HepG2 (cell line): ENCODE measurements around the gene C20orf96. TPM values are rescaled to one million over a fixed set of nuclear protein-coding genes. Genes with fewer than 3 reads are reported as not detected.

Experiments used
- CEBPZ ChIP-seq: IDR thresholded peaks from 2 replicates; pipeline ENCODE4 v1.6.1; 2012; ENCODE audit warnings: low read length, improper control_type of control experiment
- DMAP1 ChIP-seq: IDR thresholded peaks from 2 replicates; pipeline ENCODE4 v1.6.1; 2016
- EP300 ChIP-seq, 3 experiments: sonication (generic) in 1 of 3; formaldehyde crosslinking in 1 of 3; IDR thresholded peaks; 2 replicates each; pipeline versions ENCODE4 v1.5.1 to v1.6.1; 2011 to 2020; ENCODE audit warnings: low read depth in 2 of 3, low read length in 2 of 3, borderline replicate concordance in 1 of 3, improper control_type of control experiment in 1 of 3, mild to moderate bottlenecking in 1 of 3, missing genetic modification reagents in 1 of 3, moderate library complexity in 1 of 3
- GABPB1 ChIP-seq: IDR thresholded peaks from 2 replicates; pipeline ENCODE4 v1.6.1; 2016; ENCODE audit warnings: mild to moderate bottlenecking, missing genetic modification reagents, moderate library complexity, missing compliant biosample characterization
- HES4 ChIP-seq: sonication (generic); formaldehyde crosslinking; IDR thresholded peaks from 2 replicates; pipeline ENCODE4 v1.9.0; 2021; ENCODE audit warnings: mild to moderate bottlenecking, missing genetic modification reagents, borderline replicate concordance
- LCORL ChIP-seq, 2 experiments: fragments of 450-650 bp in 1 of 2; sonication (generic) in 1 of 2; formaldehyde crosslinking in 1 of 2; IDR thresholded peaks; 2 replicates each; pipeline versions ENCODE4 v1.5.0 to v1.6.1; 2017 to 2020; ENCODE audit warnings: antibody characterized with exemption in 1 of 2, missing genetic modification reagents in 1 of 2
- MIER2 ChIP-seq: IDR thresholded peaks from 2 replicates; pipeline ENCODE4 v1.6.1; 2016; ENCODE audit warnings: missing biosample characterization, missing genetic modification reagents
- SNAPC5 ChIP-seq: sonication (generic); formaldehyde crosslinking; IDR thresholded peaks from 2 replicates; pipeline ENCODE4 v1.8.1; 2023; ENCODE audit warnings: mild to moderate bottlenecking, missing genetic modification reagents, borderline replicate concordance
- SOX5 ChIP-seq: IDR thresholded peaks from 2 replicates; pipeline ENCODE4 v1.6.1; 2016; ENCODE audit warnings: borderline replicate concordance
- SRF ChIP-seq: IDR thresholded peaks from 2 replicates; pipeline ENCODE4 v1.6.1; 2011; ENCODE audit warnings: mild to moderate bottlenecking, low read depth, low read length, moderate library complexity
- TIGD3 ChIP-seq: sonication (generic); formaldehyde crosslinking; IDR thresholded peaks from 2 replicates; pipeline ENCODE4 v1.5.1; 2020; ENCODE audit warnings: mild to moderate bottlenecking, missing genetic modification reagents, borderline replicate concordance
- USF2 ChIP-seq, 2 experiments: sonication (generic) in 1 of 2; formaldehyde crosslinking in 1 of 2; IDR thresholded peaks; 2 replicates each; pipeline versions ENCODE4 v1.5.1 to v1.6.1; 2011 to 2020; ENCODE audit warnings: borderline replicate concordance in 1 of 2, low read depth in 1 of 2, low read length in 1 of 2, mild to moderate bottlenecking in 1 of 2, missing genetic modification reagents in 1 of 2, moderate library complexity in 1 of 2
- ZNF292 ChIP-seq: sonication (generic); formaldehyde crosslinking; IDR thresholded peaks from 2 replicates; pipeline ENCODE4 v1.8.1; 2022; ENCODE audit warnings: mild to moderate bottlenecking, low read depth, missing genetic modification reagents, borderline replicate concordance
- ZNF326 ChIP-seq: sonication (generic); formaldehyde crosslinking; IDR thresholded peaks from 2 replicates; pipeline ENCODE4 v1.4.0; 2020; ENCODE audit warnings: missing genetic modification reagents, borderline replicate concordance
- ZNF432 ChIP-seq: sonication (generic); formaldehyde crosslinking; IDR thresholded peaks from 2 replicates; pipeline ENCODE4 v1.5.0; 2020; ENCODE audit warnings: missing genetic modification reagents, mild to moderate bottlenecking, borderline replicate concordance
- ZNF639 ChIP-seq: conservative IDR thresholded peaks from 2 replicates; pipeline ENCODE4 v1.6.1; 2018; ENCODE audit warnings: missing genetic modification reagents
- polyA plus RNA-seq, 8 experiments: library from polyadenylated mRNA; depleted of rRNA in 3 of 8; stranded (reverse) in 7 of 8; unstranded in 1 of 8; fragments of >200 nt; fragmentation: Illumina TruSeq in 4 of 8; extraction: Trizol in 4 of 8; gene quantifications; 2 replicates each; pipeline versions ENCODE4 v1.2.1 to v1.2.3, GENCODE V29; 2011 to 2016; ENCODE audit warnings: low read depth in 4 of 8, missing spikeins in 1 of 8, mixed read lengths in 1 of 8; ENCODE audit not compliant: insufficient read depth in 1 of 8
- total RNA-seq, 5 experiments: library from RNA; depleted of rRNA; stranded (reverse); fragments of >200 nt; fragmentation: Illumina TruSeq; extraction: Trizol; gene quantifications; 2 replicates each; pipeline ENCODE4 v1.2.3, GENCODE V29; 2016; ENCODE audit warnings: low read depth in 1 of 5

C20orf96 gene
- total and polyA plus RNA-seq, 2 of the 13 experiments (the other 11 are each of a cell fraction or from before 2014, with no cell fraction given): 3.8 to 20.6 TPM

- TF ChIP-seq CEBPZ: no peak
- no peak for TF ChIP-seq SOX5 (CRISPR knock-in tag)
- no peak for TF ChIP-seq ZNF292
- TF ChIP-seq ZNF432 (CRISPR knock-in tag): no peak
- TF ChIP-seq SNAPC5 (CRISPR knock-in tag): peak; percentile 35; the same call in 1 of the 2 replicates
- TF ChIP-seq GABPB1 (CRISPR knock-in tag): no peak
- TF ChIP-seq TIGD3 (CRISPR knock-in tag): no peak
- TF ChIP-seq SRF: no peak
- peak; percentile 91 for TF ChIP-seq HES4 (CRISPR knock-in tag)
- no peak for TF ChIP-seq ZNF326
- TF ChIP-seq LCORL (IDR thresholded peaks at IDR 0.05): no peak
- no peak; the same call in 1 of the 2 replicates for TF ChIP-seq LCORL (CRISPR knock-in tag; IDR thresholded peaks at IDR 0.05)
- peak; percentile 67 to 90 for TF ChIP-seq EP300 (IDR thresholded peaks at IDR 0.05; ENCODE audit: low read depth in 2 of 2, low read length in 2 of 2)
- TF ChIP-seq EP300 (CRISPR knock-in tag; IDR thresholded peaks at IDR 0.05; ENCODE audit: borderline replicate concordance): no peak
- peak; percentile 35; the same call in 1 of the 2 replicates for TF ChIP-seq DMAP1
- TF ChIP-seq MIER2 (CRISPR knock-in tag): no peak
- TF ChIP-seq ZNF639: peak; percentile 87; the same call in 1 of the 2 replicates
- no peak for TF ChIP-seq USF2 (IDR thresholded peaks at IDR 0.05; ENCODE audit: low read depth, low read length)
- no peak for TF ChIP-seq USF2 (CRISPR knock-in tag; IDR thresholded peaks at IDR 0.05; ENCODE audit: borderline replicate concordance)
Measured at GRCh38 chr20:325045-325888, 34.7 kb upstream of the C20orf96 start, which contains the start of gene SOX12 (continued).
